Neural progenitor cell (in vitro differentiated cells): ENCODE data around the gene EBP. TPM values are rescaled to one million over a fixed set of nuclear protein-coding genes. Genes with fewer than 3 reads are reported as not detected.

Source experiments
- DNase-seq: peaks from one replicate; pipeline ENCODE4 v3.0.0-alpha.2; 2016; ENCODE audit warnings: low spot score
- H2AFZ ChIP-seq: fragments of 200-600 bp; sonication (generic); replicated peaks from 2 replicates; pipeline ENCODE4 v1.6.1; 2016; ENCODE audit warnings: antibody characterized with exemption
- H3F3A ChIP-seq: fragments of 200-600 bp; sonication (generic); 2 replicates; pipeline ENCODE4 v1.6.1; 2016; ENCODE audit warnings: antibody characterized with exemption, low read depth
- H3K27ac ChIP-seq: fragments of 200-600 bp; sonication (generic); 2 replicates; pipeline ENCODE4 v1.5.1; 2016; ENCODE audit warnings: mild to moderate bottlenecking
- H3K27me3 ChIP-seq: fragments of 200-600 bp; sonication (generic); 2 replicates; pipeline ENCODE4 v1.6.1; 2016; ENCODE audit warnings: mild to moderate bottlenecking, moderate library complexity
- H3K36me3 ChIP-seq: fragments of 200-600 bp; sonication (generic); 2 replicates; pipeline ENCODE4 v1.5.1; 2016
- H3K4me1 ChIP-seq: fragments of 200-600 bp; sonication (generic); 2 replicates; pipeline ENCODE4 v1.6.1; 2016; ENCODE audit warnings: mixed run types
- H3K4me2 ChIP-seq: fragments of 200-600 bp; sonication (generic); 2 replicates; pipeline ENCODE4 v1.6.1; 2016
- H3K4me3 ChIP-seq: fragments of 200-600 bp; sonication (generic); 2 replicates; pipeline ENCODE4 v1.5.1; 2016
- H3K79me2 ChIP-seq: fragments of 200-600 bp; sonication (generic); 2 replicates; pipeline ENCODE4 v1.6.1; 2016; ENCODE audit warnings: low read depth
- H3K9ac ChIP-seq: fragments of 200-600 bp; sonication (generic); 2 replicates; pipeline ENCODE4 v1.6.1; 2016
- H3K9me3 ChIP-seq: fragments of 200-600 bp; sonication (generic); 2 replicates; pipeline ENCODE4 v1.5.1; 2016; ENCODE audit warnings: low read depth
- H4K20me1 ChIP-seq: fragments of 200-600 bp; sonication (generic); 2 replicates; pipeline ENCODE4 v1.6.1; 2016; ENCODE audit warnings: low read depth
- H3K27ac Mint-ChIP-seq: 3 replicates; pipeline ENCODE4 v1.8.0; 2021; ENCODE audit warnings: mixed read lengths
- H3K27me3 Mint-ChIP-seq: 2 replicates; pipeline ENCODE4 v1.8.0; 2022; ENCODE audit warnings: low read depth, mild to moderate bottlenecking, inconsistent platforms, moderate library complexity, mixed read lengths; ENCODE audit not compliant: insufficient read depth
- H3K36me3 Mint-ChIP-seq: 3 replicates; pipeline ENCODE4 v1.8.0; 2021; ENCODE audit warnings: mixed read lengths
- H3K4me1 Mint-ChIP-seq: 3 replicates; pipeline ENCODE4 v1.8.0; 2021; ENCODE audit warnings: mixed read lengths
- H3K4me3 Mint-ChIP-seq: 3 replicates; pipeline ENCODE4 v1.8.0; 2021; ENCODE audit warnings: mild to moderate bottlenecking, moderate library complexity, mixed read lengths
- H3K9me3 Mint-ChIP-seq: 3 replicates; pipeline ENCODE4 v1.8.0; 2020; ENCODE audit warnings: mixed read lengths
- CTCF ChIP-seq: fragments of 200-600 bp; sonication (generic); IDR thresholded peaks from 2 replicates; pipeline ENCODE4 v1.5.1; 2017; ENCODE audit warnings: antibody characterized with exemption, mild to moderate bottlenecking
- EZH2 ChIP-seq: fragments of 200-600 bp; sonication (generic); IDR thresholded peaks from 2 replicates; pipeline ENCODE4 v1.6.1; 2017; ENCODE audit warnings: antibody characterized with exemption, mild to moderate bottlenecking, moderate library complexity
- EZH2phosphoT487 ChIP-seq: fragments of 200-600 bp; sonication (generic); IDR thresholded peaks from 2 replicates; pipeline ENCODE4 v1.6.1; 2017; ENCODE audit warnings: antibody characterized with exemption
- total RNA-seq: library from RNA; depleted of rRNA; stranded (reverse); fragments of >200 nt; gene quantifications from 2 replicates; pipeline ENCODE4 v1.2.3, GENCODE V29; 2015; ENCODE audit warnings: low replicate concordance

EBP gene
- total RNA-seq, 1 donor from 2014 or later = 74.6 TPM

- H3K9me3 Mint-ChIP-seq = peaks cover 13% of the 10 kb centered on the region
- no peaks in the 10 kb centered on the region for H3K9me3 ChIP-seq
- no peak overlapping the region for H3K4me2 ChIP-seq
- H3K4me3 ChIP-seq = no peak overlapping the region
- no peaks in the 10 kb centered on the region for H3F3A ChIP-seq
- H3K4me1 ChIP-seq = peaks cover 3% of the 10 kb centered on the region
- H3K27me3 ChIP-seq = no peaks in the 10 kb centered on the region
- no peaks in the 10 kb centered on the region for H3K36me3 ChIP-seq
- peak overlapping the region; percentile 76 for H3K4me3 Mint-ChIP-seq
- H3K27me3 Mint-ChIP-seq = peaks cover 10% of the 10 kb centered on the region
- no peak overlapping the region for H2AFZ ChIP-seq
- H3K36me3 Mint-ChIP-seq = peaks cover 5% of the 10 kb centered on the region
- H4K20me1 ChIP-seq = no peaks in the 10 kb centered on the region
- no peak for TF ChIP-seq CTCF
- TF ChIP-seq EZH2phosphoT487 = no peak
- peak; percentile 36 for DNase-seq
- no peaks in the 10 kb centered on the region for H3K79me2 ChIP-seq
- no peak overlapping the region for H3K9ac ChIP-seq
- H3K27ac Mint-ChIP-seq = no peak overlapping the region
- H3K27ac ChIP-seq = no peak overlapping the region
- H3K4me1 Mint-ChIP-seq = peaks cover 15% of the 10 kb centered on the region
These were observed 14.4 kb upstream of the EBP start for GRCh38 chrX:48507246-48507645.

GRCh38 chrX:48508400-48509244, 13.0 kb upstream of the EBP start, which contains the start of gene PORCN:
TSS of gene PORCN (plus strand) at chrX:48508992. CDS start at chrX:48509821, 829 bp downstream.
- TF ChIP-seq EZH2 (no peak), CTCF (no peak), EZH2phosphoT487 (no peak)
- Mint-ChIP-seq H3K27ac (no peak within 1 kb of the TSS), H3K9me3 (peaks cover 15% of the 10 kb centered on the region), H3K4me3 (peak within 1 kb of the TSS; percentile 92), H3K36me3 (peaks cover 7% of the 10 kb centered on the region), H3K27me3 (peaks cover 8% of the 10 kb centered on the region), H3K4me1 (peaks cover 18% of the 10 kb centered on the region)
- Histone ChIP-seq H3K4me1 (peaks cover 3% of the 10 kb centered on the region), H3K4me3 (peak within 1 kb of the TSS; percentile 73), H3K4me2 (peak within 1 kb of the TSS; percentile 81), H2AFZ (peak within 1 kb of the TSS; percentile 87), H3F3A (no peaks in the 10 kb centered on the region), H3K9me3 (no peaks in the 10 kb centered on the region), H3K36me3 (no peaks in the 10 kb centered on the region), H4K20me1 (no peaks in the 10 kb centered on the region), H3K79me2 (no peaks in the 10 kb centered on the region), H3K27me3 (no peaks in the 10 kb centered on the region), H3K27ac (no peak within 1 kb of the TSS), H3K9ac (peak within 1 kb of the TSS; percentile 58)
- peak; percentile 84 for DNase-seq

GRCh38 chrX:48509245-48509590, 12.4 kb upstream of the EBP start:
- no peaks in the 10 kb centered on the region for H4K20me1 ChIP-seq
- Mint-ChIP-seq H3K4me3 (peak overlapping the region; percentile 92), H3K27ac (no peak overlapping the region), H3K4me1 (peaks cover 19% of the 10 kb centered on the region), H3K27me3 (peaks cover 8% of the 10 kb centered on the region), H3K9me3 (peaks cover 15% of the 10 kb centered on the region), H3K36me3 (peaks cover 5% of the 10 kb centered on the region)
- H3K79me2 ChIP-seq = no peaks in the 10 kb centered on the region
- no peak for TF ChIP-seq EZH2phosphoT487
- TF ChIP-seq EZH2 = no peak
- no peak for TF ChIP-seq CTCF
- no peaks in the 10 kb centered on the region for H3K36me3 ChIP-seq
- H3K4me2 ChIP-seq = peak overlapping the region; percentile 81
- peak overlapping the region; percentile 73 for H3K4me3 ChIP-seq
- H3F3A ChIP-seq = no peaks in the 10 kb centered on the region
- H3K27me3 ChIP-seq = no peaks in the 10 kb centered on the region
- no peak overlapping the region for H3K27ac ChIP-seq
- peak overlapping the region; percentile 20 for H3K9ac ChIP-seq
- peak overlapping the region; percentile 87 for H2AFZ ChIP-seq
- H3K4me1 ChIP-seq = peaks cover 3% of the 10 kb centered on the region
- no peaks in the 10 kb centered on the region for H3K9me3 ChIP-seq
- DNase-seq = peak; percentile 9
